Subcutaneous adipose tissue (tissue), 4 donors: ENCODE results near the gene HDAC11. TPM values are rescaled to one million over a fixed set of nuclear protein-coding genes. Genes with fewer than 3 reads are reported as not detected.

ENCODE experiments used
- CTCF ChIP-seq: fragments of 450-650 bp; IDR thresholded peaks from one replicate; pipeline ENCODE4 v1.5.1; 2016; ENCODE audit warnings: low read depth, mild to moderate bottlenecking, control low read depth, antibody characterized with exemption, moderate library complexity
- total RNA-seq, 4 donors: library from RNA; depleted of rRNA; stranded (reverse); fragments of >200 nt; gene quantifications; one replicate each; pipeline ENCODE4 v1.1.0, GENCODE V29; 2016

HDAC11 gene
- total RNA-seq, 4 donors from 2014 or later: 4.9 to 20.9 (median 10.4) TPM

GRCh38 chr3:13498354-13499060 lies 18.4 kb downstream of the HDAC11 start:
- TF ChIP-seq CTCF: no peak

DNA sequence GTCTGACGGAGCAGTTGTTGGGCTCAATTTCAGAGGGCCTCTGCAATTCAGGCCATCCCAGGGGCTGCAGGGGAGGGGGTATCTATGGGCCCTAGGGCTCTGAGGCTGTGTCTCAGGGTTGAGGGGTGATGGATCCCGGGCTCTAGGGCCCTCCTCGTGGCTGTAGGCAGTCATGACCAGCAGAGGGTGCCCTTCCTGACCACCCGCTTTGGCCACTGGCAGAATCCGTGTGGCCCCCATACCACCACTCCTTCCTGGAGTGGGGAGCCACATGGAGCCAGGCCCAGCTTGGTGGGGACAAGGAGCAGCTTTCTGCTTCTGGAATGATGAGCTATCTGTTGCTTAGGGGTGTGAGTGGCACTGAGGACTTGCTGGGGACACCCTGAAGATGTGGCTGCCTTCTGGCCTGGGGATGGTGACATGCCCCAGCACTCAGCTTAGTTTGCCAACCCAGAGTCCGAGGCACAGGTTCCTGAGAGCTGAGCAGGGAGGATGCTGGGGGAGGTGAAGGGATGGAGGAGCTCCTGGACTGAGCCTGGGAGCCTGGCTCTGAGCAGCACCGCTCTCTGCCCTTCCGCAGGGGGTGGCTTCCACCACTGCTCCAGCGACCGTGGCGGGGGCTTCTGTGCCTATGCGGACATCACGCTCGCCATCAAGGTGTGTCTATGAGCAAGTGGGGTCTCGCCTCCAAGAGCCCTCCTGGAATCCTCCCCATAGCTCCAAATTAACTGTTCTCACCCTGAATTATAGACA lies 20.2 kb downstream of the HDAC11 start:
- no peak for TF ChIP-seq CTCF

DNA sequence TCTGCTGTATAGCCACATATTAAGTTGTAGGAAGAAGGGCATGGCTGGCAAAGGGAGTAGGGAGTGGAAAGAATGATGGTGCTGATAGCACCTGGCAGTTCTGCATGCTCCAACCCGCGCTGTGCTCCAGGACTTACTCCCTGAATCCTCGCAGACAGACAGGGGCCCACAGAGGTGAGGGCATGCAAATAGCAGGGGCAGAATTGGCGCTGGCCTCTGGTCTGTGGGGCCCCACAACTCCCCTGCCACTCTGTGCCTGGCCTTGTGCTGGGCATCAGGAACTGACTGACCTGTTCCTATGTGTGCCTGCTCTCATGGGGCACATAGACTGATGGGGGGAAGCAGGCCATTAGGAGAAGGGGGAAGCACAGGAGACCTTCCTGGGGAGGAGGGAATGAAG lies 20.9 kb downstream of the HDAC11 start:
- no peak for TF ChIP-seq CTCF

- no peak for TF ChIP-seq CTCF
Measured at GRCh38 chr3:13501521-13501920, 21.4 kb downstream of the HDAC11 start.

DNA sequence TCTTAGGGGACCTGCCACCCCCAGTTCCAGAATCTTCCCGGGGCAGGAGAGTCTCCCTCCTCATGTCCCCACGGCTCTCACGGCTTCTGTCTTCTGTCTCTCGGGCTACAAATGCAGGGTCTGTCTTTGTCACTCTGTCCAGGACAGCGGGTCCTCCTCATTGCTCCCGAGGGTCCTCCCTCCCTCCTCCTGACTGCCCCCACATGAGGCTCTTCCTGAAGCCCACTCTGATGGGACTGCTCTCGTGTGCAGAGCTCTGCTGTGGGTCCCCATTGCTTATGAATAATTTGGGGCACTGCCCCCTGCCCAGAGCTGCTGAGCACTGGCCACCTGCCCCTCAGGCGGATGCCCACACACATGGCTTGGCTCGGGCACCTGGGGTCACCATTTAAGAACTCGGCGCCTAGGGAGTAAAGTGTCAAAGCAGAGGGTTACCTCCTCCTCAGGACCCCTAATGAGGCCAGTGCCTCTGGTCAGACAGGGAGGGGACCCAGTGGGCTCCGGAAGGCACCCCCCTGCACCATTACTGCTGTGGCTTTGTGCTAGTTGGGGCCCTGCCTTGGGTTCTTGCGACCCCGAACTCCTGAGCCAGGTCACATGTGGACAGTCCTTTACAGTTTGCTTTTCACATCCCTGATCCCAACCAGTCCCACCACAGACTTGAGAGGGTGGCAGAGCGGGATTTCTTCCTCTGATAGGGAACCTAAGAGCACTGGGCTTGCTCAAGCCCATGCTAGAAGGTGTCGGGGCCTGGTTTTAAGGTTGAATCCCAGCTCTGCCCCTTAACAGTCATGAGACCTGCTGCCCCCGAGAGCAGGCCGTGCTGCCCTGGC lies 22.1 kb downstream of the HDAC11 start:
- no peak for TF ChIP-seq CTCF

- no peak for TF ChIP-seq CTCF
Measured at GRCh38 chr3:13502791-13503060, 22.6 kb downstream of the HDAC11 start.

DNA sequence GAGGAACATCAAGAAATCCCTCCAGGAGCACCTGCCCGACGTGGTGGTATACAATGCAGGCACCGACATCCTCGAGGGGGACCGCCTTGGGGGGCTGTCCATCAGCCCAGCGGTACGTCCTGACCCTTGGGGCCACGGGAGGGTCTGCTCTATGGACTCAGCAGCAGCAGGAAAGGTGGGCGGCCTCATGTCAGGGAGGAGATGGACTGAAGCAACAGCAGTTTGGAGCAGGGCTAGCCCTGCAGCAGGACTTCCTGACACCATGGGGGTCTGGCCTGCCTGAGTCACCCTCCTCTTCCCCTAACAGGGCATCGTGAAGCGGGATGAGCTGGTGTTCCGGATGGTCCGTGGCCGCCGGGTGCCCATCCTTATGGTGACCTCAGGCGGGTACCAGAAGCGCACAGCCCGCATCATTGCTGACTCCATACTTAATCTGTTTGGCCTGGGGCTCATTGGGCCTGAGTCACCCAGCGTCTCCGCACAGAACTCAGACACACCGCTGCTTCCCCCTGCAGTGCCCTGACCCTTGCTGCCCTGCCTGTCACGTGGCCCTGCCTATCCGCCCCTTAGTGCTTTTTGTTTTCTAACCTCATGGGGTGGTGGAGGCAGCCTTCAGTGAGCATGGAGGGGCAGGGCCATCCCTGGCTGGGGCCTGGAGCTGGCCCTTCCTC lies 24.2 kb downstream of the HDAC11 start:
- no peak for TF ChIP-seq CTCF
